Suppressor macrophage (primary cell): ENCODE data around the gene ZNF800.
"Not testable (repeated sequence)": the region's sequence is repeated elsewhere in the genome, so short reads cannot be mapped to it uniquely, and the experiment has no call there.

Source experiments
- DNase-seq, 4 experiments: peaks; one replicate each; pipeline ENCODE4 v3.0.0-alpha.2; 2020 to 2022
- total RNA-seq, 17 experiments: gene quantifications; one replicate each; lab custom pipeline; 2026; ENCODE audit warnings: mixed read lengths in 6 of 17, inconsistent platforms in 3 of 17; lab: John Stamatoyannopoulos, UW

Gene ZNF800
- 27.9 to 77.4 (median 49.7) reads per million in 17 experiments for total RNA-seq

DNA sequence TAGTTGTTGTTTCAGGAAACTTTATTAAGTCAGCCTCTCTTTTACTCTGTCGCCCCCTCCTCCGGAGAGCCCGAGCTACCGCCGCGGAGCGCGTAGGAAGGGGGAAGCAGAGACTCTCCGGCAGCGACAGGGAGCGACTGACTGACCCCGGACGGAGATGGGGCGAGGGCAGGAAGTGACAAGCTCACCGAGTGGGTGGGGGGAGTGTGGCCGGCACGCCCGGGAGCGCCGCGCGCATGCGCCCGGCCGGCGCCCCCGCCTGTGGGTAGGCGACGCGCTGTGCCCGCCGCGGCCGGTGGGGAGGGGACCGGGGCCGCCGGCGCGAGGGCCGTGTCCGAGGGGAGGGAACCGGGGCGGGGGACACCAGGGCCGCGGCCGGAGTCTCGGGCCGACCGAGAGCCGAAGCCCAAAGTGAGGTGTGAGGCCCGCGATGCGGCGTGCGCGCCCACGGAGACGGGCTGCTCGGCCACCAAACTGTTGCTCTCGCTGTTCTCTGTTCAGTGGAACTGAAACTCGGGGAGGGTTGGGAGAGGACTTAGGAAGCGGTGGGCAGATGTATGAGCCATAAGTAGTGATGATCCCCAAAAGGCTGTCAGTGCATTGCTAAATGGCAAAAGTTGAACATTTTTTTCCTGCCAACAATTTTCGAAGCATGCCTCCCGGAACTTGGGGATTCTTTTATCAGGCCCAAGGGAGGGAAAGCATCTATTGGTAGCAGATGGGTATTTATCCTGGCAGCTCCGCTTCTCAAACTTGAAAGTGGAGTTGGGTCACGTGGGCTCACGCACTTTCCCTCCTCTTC is at the start of gene ZNF800:
TSS of gene ZNF800 (minus strand) at position 143 of the 802 bp plus-strand sequence. CDS start 1,151 bp downstream, outside the sequence.
- peak; percentile 94 to 97 (median 97) for DNase-seq

DNA sequence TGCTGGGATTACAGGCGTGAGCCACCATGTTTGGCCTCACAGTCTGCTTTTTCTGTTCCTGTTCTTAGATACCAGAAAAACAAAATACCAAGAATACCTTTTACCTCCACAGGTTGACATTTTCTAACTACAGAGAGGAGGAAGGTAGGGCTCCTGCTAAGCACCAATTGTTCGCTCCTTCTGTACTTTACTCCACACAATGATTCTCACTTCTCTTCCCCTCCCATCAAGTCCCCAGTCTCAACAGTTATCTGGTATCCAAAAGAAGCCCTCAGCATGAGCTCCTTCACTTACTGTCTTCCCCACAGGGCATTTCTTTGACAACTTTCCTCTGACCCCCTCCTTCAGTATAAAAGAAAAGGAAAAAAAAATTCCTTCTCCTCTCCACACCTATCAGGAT is 47.7 kb upstream of the ZNF800 start:
- DNase-seq, result no peak

DNA sequence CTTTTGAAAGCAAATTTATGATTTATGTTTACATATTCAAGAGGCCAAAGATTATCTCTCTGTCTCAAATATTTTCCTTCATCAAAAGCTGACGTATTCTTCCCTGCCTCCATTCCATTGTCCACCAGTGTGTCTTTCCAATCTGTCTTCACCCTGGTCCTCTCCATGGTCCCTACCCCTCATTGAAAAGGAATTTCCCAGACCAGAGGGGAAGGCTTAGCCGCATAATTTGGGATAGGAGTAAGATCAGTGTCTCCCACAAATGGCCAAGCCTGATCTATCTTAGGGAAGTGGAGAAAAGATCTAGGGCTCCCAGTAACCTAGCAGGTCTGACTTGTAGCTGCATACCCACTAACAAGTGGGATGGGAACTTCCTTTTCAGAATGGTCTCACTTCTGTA is 46.3 kb upstream of the ZNF800 start:
- no peak for DNase-seq

DNA sequence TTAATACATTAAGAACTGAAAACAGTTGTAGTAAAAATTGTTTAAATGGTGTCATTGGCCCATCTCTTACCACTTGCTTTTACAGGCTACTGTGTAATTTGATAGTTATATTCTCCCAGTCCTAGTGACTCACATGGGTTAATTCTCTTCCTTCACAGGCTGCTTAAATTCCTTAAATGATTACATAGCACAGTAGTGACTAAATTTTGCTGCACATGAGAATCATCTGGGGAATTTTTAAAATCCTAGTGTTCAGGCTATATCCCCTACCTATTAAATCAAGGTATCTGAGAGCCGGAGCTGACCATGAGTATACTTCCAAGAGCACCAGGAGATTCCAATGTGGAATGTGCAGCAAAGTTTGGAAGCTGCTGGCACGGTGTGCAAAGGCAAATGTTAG is 45.3 kb upstream of the ZNF800 start:
- no peak for DNase-seq

DNA sequence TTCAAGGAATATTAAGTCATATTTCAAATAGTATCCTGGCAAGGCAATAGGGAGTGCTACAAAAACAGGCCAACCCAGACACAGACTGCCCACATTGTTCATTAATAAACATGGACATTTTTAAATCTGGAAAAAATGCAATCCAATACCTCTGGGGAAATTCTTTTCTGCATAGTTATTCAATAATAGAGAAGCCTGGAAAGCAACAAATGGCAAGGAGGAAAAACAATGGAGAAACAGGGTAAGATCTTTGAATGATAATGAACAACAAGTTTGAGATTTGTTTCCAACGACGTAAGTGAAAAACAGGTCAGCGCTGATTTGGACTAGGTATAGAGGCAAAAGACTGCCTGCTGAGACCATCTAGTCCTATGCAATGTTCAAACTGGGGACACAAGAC is 44.7 kb upstream of the ZNF800 start:
- DNase-seq, result no peak

GRCh38 chr7:127429281-127429680 is 36.8 kb upstream of the ZNF800 start:
- DNase-seq, result not testable (repeated sequence)

DNA sequence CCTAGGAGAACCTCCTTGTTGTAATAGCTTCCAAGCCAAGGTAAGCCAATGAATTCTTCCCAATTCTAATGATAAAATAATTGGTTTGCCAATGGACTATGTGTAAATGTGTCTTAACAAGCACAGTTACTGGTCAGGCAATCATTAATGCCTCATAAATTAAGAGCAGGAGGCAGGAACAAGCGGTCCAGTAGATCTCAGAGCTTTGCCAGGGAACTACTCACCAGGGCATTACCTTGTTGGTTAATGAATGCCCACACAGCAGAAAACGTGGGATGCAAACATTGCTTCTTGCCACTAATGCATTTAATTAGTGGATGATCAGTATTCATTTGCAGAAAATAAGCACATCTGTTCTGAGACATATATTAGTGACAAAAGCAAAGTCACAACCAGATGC is 26.7 kb upstream of the ZNF800 start:
- no peak for DNase-seq

DNA sequence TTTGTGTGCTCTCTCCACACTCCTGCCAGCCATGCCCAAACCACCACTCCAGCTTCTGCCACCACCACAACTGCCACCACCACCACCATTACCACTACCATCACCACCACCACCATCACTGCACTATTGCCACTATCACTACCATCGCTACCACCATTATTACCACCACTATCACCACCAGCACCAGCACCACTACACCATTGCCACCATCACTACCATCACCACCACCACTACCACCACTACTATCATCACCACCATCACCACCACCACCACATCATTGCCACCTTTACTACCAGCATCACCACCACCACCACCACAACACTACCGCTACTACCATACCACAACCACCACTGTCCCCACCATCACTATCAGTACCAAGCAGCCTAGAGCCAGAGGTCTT is 26.0 kb upstream of the ZNF800 start:
- DNase-seq, result no peak

DNA sequence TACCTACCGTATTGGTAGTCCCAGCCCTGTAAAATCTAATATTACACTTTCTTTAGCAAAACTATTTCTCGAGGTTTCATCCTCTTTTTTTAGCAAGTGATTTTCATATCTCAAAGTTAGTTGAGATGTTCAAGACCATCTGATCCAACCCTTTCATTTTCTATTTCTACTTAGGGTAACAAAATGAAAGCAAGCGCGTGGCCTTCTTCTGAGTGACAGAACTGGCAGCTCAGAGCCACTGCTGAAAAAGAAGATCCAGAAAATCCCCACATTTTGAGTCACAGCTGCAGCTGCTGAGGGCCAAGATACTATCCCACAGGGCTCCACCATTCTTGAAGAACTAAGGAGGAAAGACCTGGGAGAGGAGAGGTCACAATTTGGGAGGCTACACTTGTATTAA is 24.8 kb upstream of the ZNF800 start:
- DNase-seq, result no peak

DNA sequence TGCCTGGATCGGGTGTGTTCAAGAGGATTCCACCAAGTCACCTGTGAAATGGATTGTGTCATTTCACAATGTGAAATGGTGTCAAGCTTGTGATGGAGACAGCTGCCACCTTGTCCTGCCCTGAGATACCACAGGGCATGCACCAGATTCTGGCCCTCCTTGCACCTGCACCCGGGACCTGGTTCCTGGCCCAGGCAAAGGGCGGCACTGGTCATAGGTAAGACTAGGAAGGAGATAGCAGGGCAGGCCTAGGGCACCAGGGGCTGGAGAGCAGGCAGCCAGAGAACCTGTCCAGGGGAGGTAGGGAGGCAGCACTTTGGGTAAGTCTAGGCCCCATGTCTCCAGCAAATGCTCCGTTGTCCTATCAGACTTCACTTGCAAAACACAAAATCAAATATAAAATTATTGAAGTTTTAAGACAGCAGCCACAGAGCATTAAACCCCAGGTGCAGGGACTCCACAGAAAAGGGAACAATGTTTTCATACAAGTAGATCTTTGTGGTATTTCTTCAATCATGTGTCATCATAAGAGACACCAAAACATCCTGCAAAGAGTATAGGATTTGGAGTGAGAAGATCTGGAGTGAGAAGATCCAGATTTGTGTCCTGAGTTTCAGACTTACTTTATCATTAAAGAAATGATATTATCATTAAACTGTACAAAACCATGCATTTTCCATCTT is 22.7 kb upstream of the ZNF800 start:
- DNase-seq, result no peak

DNA sequence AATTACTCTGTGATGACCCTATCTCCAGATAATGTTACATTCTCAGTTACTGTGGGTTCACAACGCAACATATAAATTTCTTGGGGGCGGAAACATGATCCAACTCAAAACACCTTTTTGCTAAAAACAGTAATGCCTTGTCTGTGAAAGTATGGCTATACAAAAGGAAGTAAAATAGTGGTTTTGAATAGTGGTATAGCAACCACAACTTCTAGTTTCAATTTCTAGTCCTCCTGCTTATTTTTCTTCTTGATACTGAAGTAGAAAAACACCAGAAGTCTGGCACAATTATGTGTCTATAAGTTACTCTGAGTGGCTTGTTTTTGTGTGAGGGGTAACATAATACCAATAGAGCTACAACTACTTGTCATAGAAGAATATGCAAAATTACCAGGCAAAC is 21.5 kb upstream of the ZNF800 start:
- peak in 2 of 4 experiments; percentile 15 to 44 for DNase-seq

DNA sequence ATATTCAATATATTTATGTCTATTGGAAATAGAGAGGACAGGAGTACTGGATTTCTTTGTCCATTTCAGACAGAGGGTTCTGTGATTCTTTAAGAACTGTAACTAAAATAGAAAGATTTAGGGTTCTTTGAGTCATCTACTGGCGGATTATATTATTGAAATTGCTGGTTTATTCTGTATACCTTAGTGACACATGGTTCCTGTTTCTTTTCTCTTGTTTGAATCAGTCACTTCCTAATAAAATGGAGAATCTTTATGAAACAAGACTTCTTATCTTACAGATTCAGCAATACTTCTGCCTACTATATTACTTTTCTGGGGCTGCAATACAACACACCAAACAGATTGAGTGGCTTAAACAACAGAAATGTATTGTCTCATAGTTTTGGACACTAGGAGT is 20.8 kb upstream of the ZNF800 start:
- DNase-seq, result peak in 2 of 4 experiments; percentile 38 to 39

- no peak for DNase-seq
Measured at GRCh38 chr7:127411176-127411575, 18.7 kb upstream of the ZNF800 start.

GRCh38 chr7:127409629-127410028 is 17.1 kb upstream of the ZNF800 start:
- DNase-seq, result no peak

DNA sequence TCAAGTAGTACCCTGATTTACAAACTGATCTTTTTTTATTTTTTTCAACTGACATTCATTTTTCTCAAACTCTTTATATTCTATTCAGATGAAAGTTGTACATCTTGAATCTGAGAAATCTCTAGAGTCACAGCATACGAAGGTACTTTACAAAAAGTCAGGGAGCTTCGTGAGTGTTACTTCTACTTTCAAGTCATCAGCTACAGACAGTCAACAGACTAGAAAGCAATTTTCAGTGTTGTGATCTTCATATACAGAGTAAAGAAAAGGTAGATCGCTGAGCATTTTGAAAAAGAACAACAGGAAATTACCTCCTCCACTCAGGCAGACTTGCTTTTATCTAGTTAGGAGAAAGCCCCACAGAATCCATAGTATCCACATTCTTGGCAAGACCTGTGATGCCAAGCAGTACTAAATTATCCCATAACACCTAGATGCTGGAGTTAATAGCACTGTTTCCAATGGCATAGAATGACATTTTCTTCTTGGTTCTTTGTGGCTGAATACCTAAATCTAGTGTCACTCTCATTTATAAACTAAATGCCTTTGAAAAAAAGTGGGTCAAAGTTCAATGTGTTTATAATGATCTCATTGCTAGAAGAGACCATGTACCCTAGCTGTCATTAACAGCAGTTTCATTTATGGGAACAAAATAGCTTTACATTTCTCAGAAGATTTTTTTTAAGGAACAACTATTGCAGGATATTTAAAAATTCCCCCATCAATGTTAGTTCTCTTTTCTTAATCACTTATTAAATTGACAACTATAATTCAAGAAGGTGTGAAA is 12.0 kb upstream of the ZNF800 start:
- peak in 1 of 4 experiments; percentile 6 for DNase-seq

GRCh38 chr7:127396184-127396583 is 3.7 kb upstream of the ZNF800 start:
- peak; percentile 80 to 95 (median 92) for DNase-seq

GRCh38 chr7:127395104-127395503 is 2.6 kb upstream of the ZNF800 start:
- DNase-seq, result peak in 3 of 4 experiments; percentile 10 to 31 (median 13)

DNA sequence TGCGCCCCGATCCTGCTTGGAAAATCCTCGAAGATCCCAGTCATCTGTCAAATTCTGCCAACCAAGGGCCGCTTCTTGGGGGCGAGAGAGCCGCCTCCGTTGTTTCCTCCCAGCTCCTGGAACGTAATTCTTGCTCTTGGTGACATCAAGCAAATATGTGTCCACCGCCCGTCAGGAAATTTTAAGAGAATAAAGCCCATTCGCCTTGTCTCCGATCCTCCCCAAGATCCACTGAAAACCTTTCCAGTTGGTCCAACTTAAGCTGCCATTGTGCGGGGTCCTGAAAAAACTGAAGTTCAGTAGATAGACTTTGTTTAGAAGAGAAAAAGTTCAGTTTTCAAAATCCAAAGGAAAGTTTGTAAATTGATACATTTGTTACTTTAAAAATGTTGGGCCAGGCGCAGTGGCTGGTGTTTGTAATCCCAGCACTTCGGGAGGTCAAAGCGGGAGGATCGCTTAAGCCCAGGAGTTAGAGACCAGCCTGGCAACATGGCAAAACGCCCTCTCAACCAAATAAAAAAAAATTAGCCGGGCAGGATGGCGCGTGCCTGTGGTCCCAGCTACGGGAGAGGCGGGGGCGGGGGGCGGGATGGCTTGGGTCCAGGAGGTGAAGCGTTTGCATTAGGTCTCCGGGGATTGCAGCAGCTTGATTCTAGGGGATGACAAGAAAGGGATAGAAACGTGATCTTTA is 1.0 kb upstream of the ZNF800 start:
- DNase-seq, result peak in 3 of 4 experiments; percentile 6 to 56 (median 17)

DNA sequence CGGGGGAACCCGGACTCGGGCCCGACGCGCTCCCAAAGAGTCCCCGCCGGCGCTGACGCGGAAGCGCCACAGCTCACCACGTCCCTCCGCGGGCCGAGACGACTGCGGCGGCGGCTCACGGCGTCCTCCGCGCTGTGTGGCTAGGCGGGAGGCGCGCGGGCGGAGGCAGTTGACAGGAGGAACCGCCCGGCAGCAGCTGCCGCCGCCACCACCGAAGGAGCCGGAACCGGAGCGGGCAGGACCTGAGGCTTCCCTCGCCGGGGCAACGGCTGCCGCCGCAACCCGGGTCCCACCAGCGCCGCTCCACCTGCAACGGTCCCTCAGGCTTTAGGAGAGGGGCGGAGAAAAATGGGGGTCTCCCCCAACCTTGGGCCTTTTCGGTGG is 334 bp downstream of the ZNF800 start:
- DNase-seq, result peak; percentile 81 to 92 (median 86)

DNA sequence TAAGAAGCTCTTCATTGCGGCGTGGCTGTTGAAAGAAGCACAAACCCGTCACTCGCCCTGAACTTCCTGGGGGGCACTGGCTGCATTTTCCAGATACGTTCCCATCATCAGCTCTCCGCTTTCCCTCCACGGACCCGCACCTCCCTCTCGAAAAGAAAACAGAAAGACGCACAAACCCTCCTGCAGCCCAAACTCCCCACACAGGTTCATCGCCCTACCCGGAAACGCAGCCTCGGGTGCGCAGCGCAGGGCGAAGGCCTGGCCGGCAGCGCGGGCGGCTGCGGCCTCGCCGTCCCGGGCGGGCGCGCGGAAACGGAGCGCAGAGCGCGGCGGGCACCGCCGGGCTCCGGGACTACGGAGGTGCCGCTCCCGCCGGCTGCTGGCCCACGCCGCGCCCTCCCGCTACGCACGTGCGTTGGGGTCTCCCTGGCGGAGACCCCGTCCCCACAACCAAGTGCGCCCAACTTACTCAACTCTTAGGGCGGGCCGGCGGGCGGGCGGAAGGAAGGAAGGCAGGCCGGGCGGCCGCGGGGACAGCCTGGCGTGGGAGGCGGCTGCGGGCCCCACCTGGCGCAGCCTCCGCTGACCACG is 822 bp downstream of the ZNF800 start:
- peak; percentile 43 to 76 (median 56) for DNase-seq

- no peak for DNase-seq
Measured at GRCh38 chr7:127390817-127391590, 1.5 kb downstream of the ZNF800 start.
